Mammary epithelial cell (primary cell): ENCODE measurements around the gene AQP10.

Source experiments
- CTCF ChIP-seq, 2 donors: IDR thresholded peaks in 1 of 2; conservative IDR thresholded peaks in 1 of 2; 2 replicates each; pipeline ENCODE4 v1.5.1; 2011 to 2012; ENCODE audit warnings: inconsistent platforms in 2 of 2, low read length in 2 of 2, mild to moderate bottlenecking in 2 of 2, control low read depth in 1 of 2, low read depth in 1 of 2; ENCODE audit not compliant: insufficient read depth in 1 of 2; ENCODE audit errors: extremely low read depth in 1 of 2
- EZH2 ChIP-seq: IDR thresholded peaks from 2 replicates; pipeline ENCODE4 v1.6.1; 2012; ENCODE audit warnings: low read length, inconsistent platforms, borderline replicate concordance

DNA sequence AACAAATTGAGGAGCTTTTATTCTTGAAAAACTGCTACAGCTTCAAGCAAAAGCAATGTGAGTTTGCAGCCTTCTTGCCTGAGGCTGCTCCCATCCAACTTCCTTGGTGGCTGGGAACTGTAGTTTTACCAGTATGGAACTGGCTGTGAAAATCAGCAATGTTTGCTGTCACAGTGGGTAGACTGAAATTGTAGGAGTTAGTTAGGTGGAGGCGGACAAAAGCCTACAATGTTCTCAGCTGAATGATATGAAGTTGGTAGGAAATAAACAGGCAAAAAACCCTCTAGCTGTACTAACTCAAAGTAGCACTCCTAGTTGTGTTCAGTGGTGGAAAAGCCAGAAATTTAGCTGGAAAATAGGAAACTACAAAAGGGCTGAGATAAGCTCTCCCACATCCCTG, 30.0 kb upstream of the AQP10 start:
- TF ChIP-seq EZH2 = no peak
- TF ChIP-seq CTCF (conservative IDR thresholded peaks at IDR 0.05 in 1 of 2, IDR thresholded peaks at IDR 0.05 in 1 of 2; ENCODE audit: extremely low read depth in 1 of 2, insufficient read depth in 1 of 2, low read depth in 1 of 2, low read length in 2 of 2) = no peak
